NCI-H2081 (cell line): ENCODE measurements around the gene GDPD4.

Experiments used
- DNase-seq, 2 experiments: peaks; one replicate each; lab custom pipeline; 2025; lab: John Stamatoyannopoulos, UW

GDPD4 gene

DNA sequence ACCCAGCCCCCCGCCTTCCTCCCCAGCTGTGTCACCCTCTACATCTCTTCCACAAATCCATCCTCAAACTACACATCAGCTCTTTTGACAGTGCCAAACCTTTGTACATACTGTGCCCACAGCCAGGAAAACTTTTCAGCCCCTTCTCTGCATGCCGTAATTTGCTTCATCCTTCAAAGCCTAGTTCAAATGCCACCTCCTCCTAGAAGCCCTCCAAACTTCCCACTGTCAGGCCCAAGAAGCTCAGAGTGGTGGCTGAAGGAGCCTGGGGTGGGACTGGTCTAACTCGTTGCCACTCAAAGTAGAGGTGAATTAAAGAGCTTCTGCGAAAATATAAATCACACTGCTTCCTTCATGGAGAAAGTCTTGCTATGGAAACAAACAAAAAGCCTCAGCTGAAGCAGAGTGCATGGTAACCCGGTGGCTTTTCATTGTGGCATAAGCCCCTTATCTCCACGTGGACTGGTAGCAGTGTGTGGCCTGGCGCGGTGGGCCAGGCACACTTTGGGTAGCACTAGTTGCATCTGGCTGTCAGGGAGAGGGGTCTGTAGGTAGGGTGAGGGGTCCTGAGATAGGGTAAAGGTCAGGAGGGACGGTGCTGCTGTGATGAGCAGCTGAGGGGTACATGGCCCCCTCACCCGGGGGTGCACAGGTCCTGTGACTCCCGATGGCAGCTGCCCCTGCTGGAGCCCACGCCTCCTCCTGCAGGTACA lies 96.6 kb downstream of the GDPD4 start:
- DNase-seq: no peak

DNA sequence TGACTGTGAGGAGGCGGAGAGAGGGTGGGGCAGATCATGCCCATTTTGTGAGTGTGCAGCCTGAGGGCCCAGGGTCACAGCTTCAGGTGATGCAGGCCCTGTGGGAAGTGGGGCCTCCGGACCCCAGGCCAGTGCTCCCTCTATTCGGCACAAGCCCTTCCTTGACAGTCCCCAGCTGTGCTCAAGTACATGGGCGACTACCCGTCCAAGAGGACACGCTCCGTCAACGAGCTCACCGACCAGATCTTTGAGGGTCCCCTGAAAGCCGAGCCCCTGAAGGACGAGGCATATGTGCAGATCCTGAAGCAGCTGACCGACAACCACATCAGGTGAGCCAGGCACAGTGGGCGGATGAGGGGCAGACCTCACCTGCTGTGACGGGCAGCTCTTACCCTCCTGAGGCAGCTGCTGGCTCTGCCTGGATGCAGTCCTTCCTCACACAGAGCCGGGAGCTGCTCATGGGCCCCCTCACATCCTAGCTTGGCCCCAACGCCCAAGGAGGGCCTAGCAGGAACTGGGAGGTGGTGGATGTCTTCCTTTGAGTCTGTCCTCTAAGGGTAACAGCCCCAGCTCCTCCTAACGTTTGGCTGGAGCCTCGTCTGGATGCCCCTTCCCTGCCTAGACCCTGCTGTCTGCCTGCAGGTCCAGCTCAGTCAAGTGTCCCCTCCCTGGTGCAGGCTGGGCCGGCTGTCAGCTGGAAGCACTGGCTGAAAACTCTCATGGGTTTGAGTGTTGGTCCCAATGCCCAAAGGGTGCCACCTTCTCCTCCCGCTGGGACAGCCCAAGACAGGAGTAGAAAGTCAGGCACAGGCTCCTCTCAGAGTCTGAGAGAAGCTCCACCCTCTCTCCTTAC lies 97.4 kb downstream of the GDPD4 start:
- no peak for DNase-seq

DNA sequence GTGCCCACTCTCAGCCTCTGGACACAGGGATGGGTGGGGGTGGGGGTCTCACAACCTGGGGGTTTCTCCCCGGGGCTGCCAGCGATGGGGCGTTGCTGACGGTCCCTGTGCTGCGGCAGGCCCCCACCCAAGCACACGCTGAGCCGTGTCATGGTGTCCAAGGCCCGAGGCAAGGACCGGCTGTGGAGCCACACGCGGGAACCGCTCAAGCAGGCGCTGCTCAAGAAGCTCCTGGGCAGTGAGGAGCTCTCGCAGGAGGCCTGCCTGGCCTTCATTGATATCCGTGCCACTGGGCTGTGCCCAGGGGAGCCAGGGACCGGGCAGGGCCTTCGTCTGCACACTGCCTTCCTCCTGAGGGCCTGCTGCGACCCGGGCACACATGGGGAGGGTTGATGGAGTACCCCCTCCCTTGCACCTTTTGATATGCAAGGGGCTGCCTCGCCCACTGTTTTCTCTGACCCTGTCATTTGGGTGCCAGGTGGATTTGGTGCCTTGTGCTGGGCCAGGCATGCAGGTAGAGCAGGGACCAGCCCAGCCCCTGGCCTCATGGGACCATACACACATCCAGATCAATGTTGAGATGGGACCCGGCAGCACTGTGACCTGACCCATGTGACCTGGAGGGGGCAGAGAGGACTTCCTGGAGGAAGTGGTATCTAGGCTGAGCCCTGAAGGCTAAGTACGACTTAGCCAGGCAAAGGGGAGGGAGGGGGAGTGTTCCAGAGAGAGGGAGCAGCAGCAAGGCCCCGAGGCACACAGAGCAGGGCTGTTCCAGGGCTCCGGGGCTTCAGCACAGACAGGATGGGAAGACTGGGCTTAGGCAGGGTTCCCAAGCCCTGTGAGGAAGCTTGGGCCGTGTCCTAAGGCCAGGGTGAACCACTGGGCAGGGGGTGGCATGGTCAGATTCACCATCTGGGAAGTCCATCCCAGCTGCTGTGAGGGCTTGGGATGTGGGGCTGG lies 98.3 kb downstream of the GDPD4 start:
- no peak for DNase-seq

GRCh38 chr11:77201991-77202841 lies 99.3 kb downstream of the GDPD4 start:
- DNase-seq: no peak

- DNase-seq: no peak
Observed at GRCh38 chr11:77201370-77201769, 100.1 kb downstream of the GDPD4 start.

GRCh38 chr11:77200351-77201268 lies 100.9 kb downstream of the GDPD4 start:
- no peak for DNase-seq

DNA sequence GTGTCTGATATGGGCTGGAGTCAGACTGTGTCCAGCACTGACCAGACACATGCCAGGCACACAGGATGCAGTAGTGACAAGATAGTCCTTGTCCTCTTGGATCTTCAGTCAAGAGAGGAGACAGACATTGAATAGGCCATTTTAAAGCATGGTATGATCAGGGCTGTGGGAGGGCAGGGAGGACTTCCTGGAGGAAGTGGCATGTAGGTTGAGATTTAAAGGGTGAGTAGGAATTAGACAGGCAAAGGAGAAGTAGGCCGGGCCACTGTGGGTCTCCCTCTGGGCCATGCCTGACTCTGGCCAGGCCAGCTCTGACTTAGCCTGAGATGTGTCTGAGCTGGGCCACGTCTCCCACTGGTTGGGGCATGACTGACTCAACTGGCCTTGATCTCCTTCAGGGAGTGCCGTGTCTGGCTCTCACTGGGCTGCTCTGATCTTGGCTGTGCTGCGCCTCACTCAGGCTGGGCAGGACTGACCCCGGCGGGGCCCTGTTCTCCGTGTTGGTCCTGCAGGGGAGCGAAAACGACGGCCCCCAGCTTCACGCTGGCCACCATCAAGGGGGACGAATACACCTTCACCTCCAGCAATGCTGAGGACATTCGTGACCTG lies 102.2 kb downstream of the GDPD4 start:
- no peak for DNase-seq

GRCh38 chr11:77198440-77198849 lies 103.0 kb downstream of the GDPD4 start:
- DNase-seq: peak in 1 of 2 experiments; percentile 14

- no peak for DNase-seq
Observed at GRCh38 chr11:77197626-77198320, 103.7 kb downstream of the GDPD4 start.

DNA sequence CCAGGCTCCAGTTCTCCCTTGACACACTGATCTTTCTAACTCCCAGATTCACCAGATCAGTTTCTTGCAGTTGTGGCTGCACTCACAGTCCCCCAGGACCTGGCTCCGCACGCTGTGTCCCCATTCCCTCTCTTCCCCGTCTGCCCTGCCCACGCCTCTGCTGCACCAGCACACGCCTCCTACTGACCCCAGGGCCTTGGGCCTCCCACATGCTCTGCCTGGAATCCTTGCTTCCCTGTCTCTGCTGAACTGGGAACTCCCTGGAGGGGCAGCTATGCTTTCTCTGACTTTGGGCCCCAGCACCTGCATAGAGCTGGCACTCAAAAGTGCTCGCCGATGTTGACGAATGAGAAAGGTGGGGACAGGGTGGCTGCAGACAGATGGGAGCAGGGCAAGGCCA lies 104.5 kb downstream of the GDPD4 start:
- no peak for DNase-seq

- DNase-seq: no peak
Observed at GRCh38 chr11:77195071-77195755, 106.3 kb downstream of the GDPD4 start.

- no peak for DNase-seq
Observed at GRCh38 chr11:77193911-77194830, 107.3 kb downstream of the GDPD4 start.

- no peak for DNase-seq
Observed at GRCh38 chr11:77193167-77193566, 108.3 kb downstream of the GDPD4 start.

DNA sequence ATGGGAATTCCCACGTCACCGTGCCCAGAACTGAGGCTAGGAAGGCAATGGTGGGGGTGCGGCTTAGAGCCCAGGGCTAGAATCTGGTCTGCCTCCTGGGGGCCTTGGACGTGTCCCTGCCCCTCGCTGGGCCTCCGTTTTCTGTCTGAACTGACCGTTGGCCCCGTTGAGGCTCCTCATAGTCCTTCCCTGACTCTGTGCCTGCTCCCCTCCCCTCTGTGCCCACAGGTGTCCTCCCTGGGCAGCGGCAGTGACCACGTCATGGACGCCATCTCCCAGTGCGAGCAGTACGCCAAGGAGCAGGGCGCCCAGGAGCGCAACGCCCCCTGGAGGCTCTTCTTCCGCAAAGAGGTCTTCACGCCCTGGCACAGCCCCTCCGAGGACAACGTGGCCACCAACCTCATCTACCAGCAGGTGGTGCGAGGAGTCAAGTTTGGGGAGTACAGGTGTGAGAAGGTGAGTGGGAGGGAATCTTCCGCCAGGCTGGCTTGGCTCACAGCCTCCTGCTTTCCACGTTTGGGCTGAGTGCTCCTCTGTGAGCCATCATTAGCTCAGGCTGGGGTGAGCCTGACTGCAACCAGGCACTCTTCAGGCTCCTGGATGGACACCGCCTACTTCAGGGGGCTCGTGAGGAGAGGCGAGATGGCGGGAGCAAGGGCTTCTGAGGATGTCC lies 109.5 kb downstream of the GDPD4 start:
- peak in 1 of 2 experiments; percentile 10 for DNase-seq

DNA sequence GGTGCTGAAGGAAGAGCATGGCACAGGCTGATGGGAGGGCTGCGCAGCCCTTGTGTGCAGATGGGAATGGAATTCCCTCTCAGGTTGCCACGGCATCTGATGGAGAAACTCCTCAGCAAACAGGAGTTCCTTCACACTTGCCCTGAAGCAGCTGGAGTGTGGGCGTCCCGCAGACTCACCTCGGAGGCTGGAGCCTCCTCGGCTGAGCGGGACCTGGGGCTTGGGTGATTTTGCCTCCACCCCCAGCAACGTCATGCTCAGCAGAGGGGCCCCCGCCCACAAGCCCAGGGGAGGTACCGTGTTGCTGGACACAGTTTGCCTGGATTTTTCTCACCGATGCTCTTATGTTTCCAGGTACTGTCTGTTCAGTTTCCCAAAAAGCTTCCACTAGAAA lies 110.1 kb downstream of the GDPD4 start:
- no peak for DNase-seq

- no peak for DNase-seq
Observed at GRCh38 chr11:77190331-77191075, 111.0 kb downstream of the GDPD4 start.
